ENCODE measurements around the gene MORN1. TPM values are rescaled to one million over a fixed set of nuclear protein-coding genes. Genes with fewer than 3 reads are reported as not detected.

Gene MORN1
- total and polyA plus RNA-seq, 10 of the 15 experiments (the other 5 are each of a cell fraction or from before 2014, with no cell fraction given) = 0.76 to 7.9 (median 5.5) TPM

DNA sequence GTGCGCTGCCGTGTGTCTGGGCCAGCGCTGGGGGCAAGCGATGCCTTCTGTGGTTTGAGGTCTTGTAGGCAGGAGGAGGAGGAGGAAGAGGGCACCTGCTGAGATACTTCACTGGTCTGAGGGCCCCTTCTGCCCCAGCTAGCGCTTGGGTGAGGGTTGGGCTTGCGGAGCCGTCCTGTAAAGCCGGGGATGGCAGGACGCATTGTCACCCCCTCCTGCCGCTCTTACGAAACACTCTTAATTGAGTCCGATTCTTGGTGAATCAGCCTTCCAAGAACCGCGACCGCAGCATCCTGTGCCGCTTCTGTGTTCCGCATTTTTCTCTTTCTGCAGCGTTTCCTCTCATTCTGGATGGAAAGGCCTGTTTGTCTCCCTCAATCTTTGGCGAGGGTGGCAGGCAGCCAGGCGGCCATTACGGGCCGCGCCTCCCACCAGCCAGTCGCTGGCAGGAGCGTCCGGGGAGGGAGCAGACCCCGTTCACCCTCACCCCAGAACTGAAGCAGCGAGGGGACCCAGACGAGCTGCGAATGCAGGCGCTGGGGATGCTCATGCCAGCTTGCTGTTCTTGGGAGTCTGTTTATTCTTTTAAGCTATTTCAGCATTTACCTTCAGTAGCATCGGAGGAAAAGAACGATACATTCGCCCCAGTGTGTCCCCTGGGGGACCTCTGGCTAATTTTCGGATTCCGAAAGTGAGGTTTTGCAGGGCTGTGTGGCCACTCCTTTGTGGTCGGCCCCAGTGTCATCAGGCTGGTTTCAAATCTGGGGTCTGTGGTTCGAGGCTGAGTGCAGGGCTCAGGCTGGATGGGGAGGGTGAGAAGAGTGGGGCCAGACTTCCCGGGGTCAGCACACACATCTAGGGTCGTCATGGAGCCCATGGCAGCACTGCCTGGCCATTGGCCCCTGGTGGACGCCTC lies 100.5 kb downstream of the MORN1 start (continued):
- TF ChIP-seq, protein P1, sequence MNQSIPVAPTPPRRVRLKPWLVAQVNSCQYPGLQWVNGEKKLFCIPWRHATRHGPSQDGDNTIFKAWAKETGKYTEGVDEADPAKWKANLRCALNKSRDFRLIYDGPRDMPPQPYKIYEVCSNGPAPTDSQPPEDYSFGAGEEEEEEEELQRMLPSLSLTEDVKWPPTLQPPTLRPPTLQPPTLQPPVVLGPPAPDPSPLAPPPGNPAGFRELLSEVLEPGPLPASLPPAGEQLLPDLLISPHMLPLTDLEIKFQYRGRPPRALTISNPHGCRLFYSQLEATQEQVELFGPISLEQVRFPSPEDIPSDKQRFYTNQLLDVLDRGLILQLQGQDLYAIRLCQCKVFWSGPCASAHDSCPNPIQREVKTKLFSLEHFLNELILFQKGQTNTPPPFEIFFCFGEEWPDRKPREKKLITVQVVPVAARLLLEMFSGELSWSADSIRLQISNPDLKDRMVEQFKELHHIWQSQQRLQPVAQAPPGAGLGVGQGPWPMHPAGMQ (IDR thresholded peaks at IDR 0.05; ENCODE audit: borderline replicate concordance) = no peak
- TF ChIP-seq, protein P2, sequence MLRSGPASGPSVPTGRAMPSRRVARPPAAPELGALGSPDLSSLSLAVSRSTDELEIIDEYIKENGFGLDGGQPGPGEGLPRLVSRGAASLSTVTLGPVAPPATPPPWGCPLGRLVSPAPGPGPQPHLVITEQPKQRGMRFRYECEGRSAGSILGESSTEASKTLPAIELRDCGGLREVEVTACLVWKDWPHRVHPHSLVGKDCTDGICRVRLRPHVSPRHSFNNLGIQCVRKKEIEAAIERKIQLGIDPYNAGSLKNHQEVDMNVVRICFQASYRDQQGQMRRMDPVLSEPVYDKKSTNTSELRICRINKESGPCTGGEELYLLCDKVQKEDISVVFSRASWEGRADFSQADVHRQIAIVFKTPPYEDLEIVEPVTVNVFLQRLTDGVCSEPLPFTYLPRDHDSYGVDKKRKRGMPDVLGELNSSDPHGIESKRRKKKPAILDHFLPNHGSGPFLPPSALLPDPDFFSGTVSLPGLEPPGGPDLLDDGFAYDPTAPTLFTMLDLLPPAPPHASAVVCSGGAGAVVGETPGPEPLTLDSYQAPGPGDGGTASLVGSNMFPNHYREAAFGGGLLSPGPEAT (IDR thresholded peaks at IDR 0.05; ENCODE audit: low read depth) = peak; percentile 61; the same call in 1 of the 2 replicates
- peak; percentile 66; the same call in 1 of the 2 replicates for TF ChIP-seq DPF2 (IDR thresholded peaks at IDR 0.05)
- peak in 1 of 2 experiments; percentile 15; a peak in 1 of 4 replicates for TF ChIP-seq ETV6 (conservative IDR thresholded peaks at IDR 0.05 in 1 of 2, IDR thresholded peaks at IDR 0.05 in 1 of 2; ENCODE audit: borderline replicate concordance in 1 of 2, low read depth in 1 of 2)
- peak; percentile 14 for TF ChIP-seq SP1 (IDR thresholded peaks at IDR 0.05; ENCODE audit: low read depth, low read length)
- no peak for TF ChIP-seq RAD51 (IDR thresholded peaks at IDR 0.05)
- no peak for TF ChIP-seq CHD4 (IDR thresholded peaks at IDR 0.05)
- no peak for TF ChIP-seq WRNIP1 (IDR thresholded peaks at IDR 0.05; ENCODE audit: borderline replicate concordance, low read depth, low read length)
- TF ChIP-seq SMAD5 (IDR thresholded peaks at IDR 0.05; ENCODE audit: low read depth) = no peak
- TF ChIP-seq RFX5 (IDR thresholded peaks at IDR 0.05; ENCODE audit: low read depth, low read length) = no peak
- no peak for TF ChIP-seq PML (IDR thresholded peaks at IDR 0.05; ENCODE audit: low read length)
- 0 out of 2 replicates have a peak, but pooled peaks have one; percentile 28 for TF ChIP-seq RB1 (IDR thresholded peaks at IDR 0.05; ENCODE audit: borderline replicate concordance)
- TF ChIP-seq STAT1 (conservative IDR thresholded peaks at IDR 0.05) = no peak
- TF ChIP-seq CBX5 (IDR thresholded peaks at IDR 0.05; ENCODE audit: low read depth) = no peak
- peak; percentile 76 for TF ChIP-seq YY1 (IDR thresholded peaks at IDR 0.05; ENCODE audit: low read depth, low read length)
- TF ChIP-seq POLR2AphosphoS2 (IDR thresholded peaks at IDR 0.05; ENCODE audit: low read depth, low read length) = no peak
- TF ChIP-seq TBL1XR1 (IDR thresholded peaks at IDR 0.05; ENCODE audit: low read depth, low read length) = peak; percentile 77
- peak; percentile 88 for TF ChIP-seq SPI1 (IDR thresholded peaks at IDR 0.05; ENCODE audit: borderline replicate concordance, insufficient read depth, low read depth, low read length)
- TF ChIP-seq, protein P3, sequence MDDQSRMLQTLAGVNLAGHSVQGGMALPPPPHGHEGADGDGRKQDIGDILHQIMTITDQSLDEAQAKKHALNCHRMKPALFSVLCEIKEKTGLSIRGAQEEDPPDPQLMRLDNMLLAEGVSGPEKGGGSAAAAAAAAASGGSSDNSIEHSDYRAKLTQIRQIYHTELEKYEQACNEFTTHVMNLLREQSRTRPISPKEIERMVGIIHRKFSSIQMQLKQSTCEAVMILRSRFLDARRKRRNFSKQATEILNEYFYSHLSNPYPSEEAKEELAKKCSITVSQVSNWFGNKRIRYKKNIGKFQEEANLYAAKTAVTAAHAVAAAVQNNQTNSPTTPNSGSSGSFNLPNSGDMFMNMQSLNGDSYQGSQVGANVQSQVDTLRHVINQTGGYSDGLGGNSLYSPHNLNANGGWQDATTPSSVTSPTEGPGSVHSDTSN (IDR thresholded peaks at IDR 0.05; ENCODE audit: insufficient replicate concordance, low read depth, low read length) = no peak
- no peak for TF ChIP-seq SMAD1 (IDR thresholded peaks at IDR 0.05; ENCODE audit: low read depth, partially characterized antibody)
- TF ChIP-seq NBN (IDR thresholded peaks at IDR 0.05) = peak; percentile 31
- no peak for TF ChIP-seq EGR1 (IDR thresholded peaks at IDR 0.05; ENCODE audit: borderline replicate concordance in 1 of 2, low read depth in 2 of 2, low read length in 2 of 2)
- peak; percentile 41; the same call in 1 of the 3 replicates for TF ChIP-seq POU2F2 (IDR thresholded peaks at IDR 0.05; ENCODE audit: borderline replicate concordance, low read depth, low read length)
- peak; percentile 81 for TF ChIP-seq MEF2B (IDR thresholded peaks at IDR 0.05; ENCODE audit: partially characterized antibody, poor library complexity, severe bottlenecking)
- TF ChIP-seq ATF7 (IDR thresholded peaks at IDR 0.05; ENCODE audit: low read depth) = 0 out of 2 replicates have a peak, but pooled peaks have one; percentile 15
- no peak for TF ChIP-seq CBX3 (IDR thresholded peaks at IDR 0.05; ENCODE audit: borderline replicate concordance, low read depth)
- 0 out of 2 replicates have a peak, but pooled peaks have one; percentile 12 for TF ChIP-seq HCFC1 (IDR thresholded peaks at IDR 0.05; ENCODE audit: low read length)
- TF ChIP-seq NFIC (IDR thresholded peaks at IDR 0.05; ENCODE audit: low read depth, low read length) = peak; percentile 28; the same call in 1 of the 2 replicates

Data from GM12878 (cell line).